Trophoblast cell (in vitro differentiated cells and primary cell): Measurements from ENCODE around the gene CA11.

Experiments
- DNase-seq, 2 donors: peaks; one replicate each; pipeline ENCODE4 v3.0.0-alpha.2; 2016
- H2AFZ ChIP-seq: 2 replicates; pipeline ENCODE4 v1.6.1; 2013; ENCODE audit warnings: low read length, moderate library complexity, mild to moderate bottlenecking; ENCODE audit not compliant: insufficient read depth, poor library complexity
- H2AK5ac ChIP-seq: 2 replicates; pipeline ENCODE4 v1.6.1; 2013; ENCODE audit warnings: mild to moderate bottlenecking, low read length
- H2BK120ac ChIP-seq: 2 replicates; pipeline ENCODE4 v1.6.1; 2013; ENCODE audit warnings: low read length, mild to moderate bottlenecking, moderate library complexity; ENCODE audit not compliant: insufficient read depth, poor library complexity
- H2BK12ac ChIP-seq: 2 replicates; pipeline ENCODE4 v1.6.1; 2013; ENCODE audit warnings: mild to moderate bottlenecking, low read length, moderate library complexity
- H2BK5ac ChIP-seq: 2 replicates; pipeline ENCODE4 v1.6.1; 2013; ENCODE audit warnings: low read length, low read depth, moderate library complexity, mild to moderate bottlenecking; ENCODE audit not compliant: poor library complexity
- H3K14ac ChIP-seq: 2 replicates; pipeline ENCODE4 v1.6.1; 2013; ENCODE audit warnings: mild to moderate bottlenecking, low read length
- H3K18ac ChIP-seq: 2 replicates; pipeline ENCODE4 v1.6.1; 2013; ENCODE audit warnings: mild to moderate bottlenecking, low read length
- H3K23ac ChIP-seq: 2 replicates; pipeline ENCODE4 v1.6.1; 2013; ENCODE audit warnings: low read length
- H3K27ac ChIP-seq: 2 replicates; pipeline ENCODE4 v1.5.1; 2013; ENCODE audit warnings: low read depth, mild to moderate bottlenecking, inconsistent platforms, low read length, moderate library complexity
- H3K27me3 ChIP-seq: 2 replicates; pipeline ENCODE4 v1.6.1; 2013; ENCODE audit warnings: inconsistent platforms, mild to moderate bottlenecking, low read length, moderate library complexity; ENCODE audit not compliant: insufficient read depth
- H3K36me3 ChIP-seq, 2 experiments: 1 replicate in 1 of 2; 2 replicates in 1 of 2; pipeline ENCODE4 v1.6.1; 2013; ENCODE audit warnings: low read length in 2 of 2, mild to moderate bottlenecking in 2 of 2, moderate library complexity in 1 of 2; ENCODE audit not compliant: insufficient read depth in 2 of 2, control insufficient read depth in 1 of 2
- H3K4ac ChIP-seq: 2 replicates; pipeline ENCODE4 v1.6.1; 2013; ENCODE audit warnings: low read depth, mild to moderate bottlenecking, low read length, moderate library complexity
- H3K4me1 ChIP-seq, 2 experiments: 1 replicate in 1 of 2; 2 replicates in 1 of 2; pipeline ENCODE4 v1.6.1; 2013; ENCODE audit warnings: low read length in 2 of 2, mild to moderate bottlenecking in 2 of 2, moderate library complexity in 1 of 2; ENCODE audit not compliant: insufficient read depth in 2 of 2, control insufficient read depth in 1 of 2
- H3K4me2 ChIP-seq: 2 replicates; pipeline ENCODE4 v1.6.1; 2013; ENCODE audit warnings: inconsistent platforms, mild to moderate bottlenecking, low read length, moderate library complexity
- H3K4me3 ChIP-seq: 2 replicates; pipeline ENCODE4 v1.5.1; 2013; ENCODE audit warnings: mild to moderate bottlenecking, low read depth, low read length, inconsistent platforms
- H3K79me1 ChIP-seq: one replicate; pipeline ENCODE4 v1.6.1; 2013; ENCODE audit warnings: low read length
- H3K79me2 ChIP-seq: 2 replicates; pipeline ENCODE4 v1.6.1; 2013; ENCODE audit warnings: low read length, mild to moderate bottlenecking; ENCODE audit not compliant: control insufficient read depth, insufficient read depth, poor library complexity
- H3K9ac ChIP-seq: 2 replicates; pipeline ENCODE4 v1.6.1; 2013; ENCODE audit warnings: mild to moderate bottlenecking, low read length
- H3K9me3 ChIP-seq: 2 replicates; pipeline ENCODE4 v1.6.1; 2013; ENCODE audit warnings: low read depth, mild to moderate bottlenecking, control low read depth, inconsistent platforms, low read length; ENCODE audit not compliant: insufficient read depth
- H4K12ac ChIP-seq: 2 replicates; pipeline ENCODE4 v1.6.1; 2013; ENCODE audit warnings: low read depth, mild to moderate bottlenecking, low read length, moderate library complexity
- H4K8ac ChIP-seq: 2 replicates; pipeline ENCODE4 v1.6.1; 2013; ENCODE audit warnings: low read depth, mild to moderate bottlenecking, low read length, moderate library complexity
- H4K91ac ChIP-seq: one replicate; pipeline ENCODE4 v1.6.1; 2013; ENCODE audit warnings: low read depth, mild to moderate bottlenecking, low read length, moderate library complexity
- WGBS: extraction: QIAGEN DNeasy Blood & Tissue Kit; methylation state at CpG from one replicate; pipeline ENCODE4 v1.1.7; 2013; ENCODE audit warnings: missing lambda C conversion rate; ENCODE audit not compliant: insufficient read length, insufficient coverage; ENCODE audit errors: extremely low coverage; 5-methylcytosine and 5-hydroxymethylcytosine counted together

The CA11 gene

DNA sequence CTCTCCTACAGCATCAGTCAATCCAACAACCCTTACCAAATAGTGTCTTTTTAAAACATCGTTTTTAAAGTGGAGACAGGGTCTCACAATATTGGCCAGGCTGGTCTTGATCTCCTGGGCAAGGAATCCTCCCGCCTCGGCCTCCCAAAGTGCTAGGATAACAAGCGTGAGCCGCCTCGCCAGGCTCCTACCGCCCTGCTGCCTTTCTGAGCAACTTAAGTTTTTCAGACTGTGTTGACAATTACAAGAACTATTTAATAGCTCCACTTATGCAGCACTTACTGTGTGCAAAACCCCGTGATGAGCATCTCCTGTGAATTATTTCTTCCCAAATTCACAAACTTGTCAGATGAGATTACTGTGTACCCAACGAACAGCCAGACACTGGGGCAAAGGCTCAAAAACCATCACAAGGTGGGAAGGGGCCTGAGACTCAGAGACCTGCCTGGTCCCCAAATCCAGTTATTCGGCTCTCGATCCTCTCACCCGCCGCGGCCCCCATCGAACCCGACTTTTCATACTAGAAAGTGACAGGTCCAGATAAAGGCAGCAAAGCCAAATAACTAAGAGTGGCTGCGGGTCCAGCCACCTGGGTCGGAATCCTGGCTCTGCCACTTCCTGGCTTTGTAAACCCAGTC is 27.6 kb downstream of the CA11 start:
- Histone ChIP-seq H4K8ac (peak overlapping the region; percentile 92), H3K36me3 (peaks cover 34% of the 10 kb centered on the region in 2 experiments), H3K4me2 (peak overlapping the region; percentile 66), H3K14ac (peak overlapping the region; percentile 86), H3K9me3 (peaks cover 2% of the 10 kb centered on the region), H3K4ac (peak overlapping the region; percentile 99), H2BK120ac (peak overlapping the region; percentile 44), H3K27me3 (no peaks in the 10 kb centered on the region), H2AFZ (no peak overlapping the region), H3K79me1 (peaks cover 9% of the 10 kb centered on the region), H3K27ac (peak overlapping the region; percentile 77), H3K9ac (peak overlapping the region; percentile 96), H2BK12ac (no peak overlapping the region), H2BK5ac (peak overlapping the region; percentile 83), H3K4me1 (peaks cover 5 to 14% of the 10 kb centered on the region in 2 experiments), H3K23ac (no peak overlapping the region), H4K91ac (peak overlapping the region; percentile 89), H3K18ac (peak overlapping the region; percentile 93), H3K4me3 (peak overlapping the region; percentile 95), H2AK5ac (peak overlapping the region; percentile 69), H4K12ac (peak overlapping the region; percentile 59), H3K79me2 (peaks cover 16% of the 10 kb centered on the region)
- DNase-seq: peak; percentile 42 to 51
- WGBS: no CpG with 5 or more reads among the region's 18 CpGs

GRCh38 chr19:48617146-48617937 is 28.6 kb downstream of the CA11 start:
- Histone ChIP-seq H3K4me3 (no peak overlapping the region), H4K8ac (no peak overlapping the region), H3K4ac (peak overlapping the region; percentile 53), H3K79me1 (peaks cover 9% of the 10 kb centered on the region), H3K27me3 (no peaks in the 10 kb centered on the region), H3K18ac (no peak overlapping the region), H2AFZ (no peak overlapping the region), H4K12ac (no peak overlapping the region), H4K91ac (no peak overlapping the region), H2BK12ac (no peak overlapping the region), H3K4me1 (peaks cover 5 to 13% of the 10 kb centered on the region in 2 experiments), H3K4me2 (peak overlapping the region; percentile 66), H3K9me3 (peaks cover 2% of the 10 kb centered on the region), H3K23ac (no peak overlapping the region), H3K14ac (no peak overlapping the region), H3K79me2 (peaks cover 16% of the 10 kb centered on the region), H3K9ac (peak overlapping the region; percentile 16), H2BK120ac (no peak overlapping the region), H2BK5ac (no peak overlapping the region), H3K36me3 (peaks cover 34 to 37% of the 10 kb centered on the region in 2 experiments), H3K27ac (no peak overlapping the region), H2AK5ac (no peak overlapping the region)
- no peak for DNase-seq
- whole genome bisulfite sequencing: no CpG with 5 or more reads among the region's 18 CpGs

DNA sequence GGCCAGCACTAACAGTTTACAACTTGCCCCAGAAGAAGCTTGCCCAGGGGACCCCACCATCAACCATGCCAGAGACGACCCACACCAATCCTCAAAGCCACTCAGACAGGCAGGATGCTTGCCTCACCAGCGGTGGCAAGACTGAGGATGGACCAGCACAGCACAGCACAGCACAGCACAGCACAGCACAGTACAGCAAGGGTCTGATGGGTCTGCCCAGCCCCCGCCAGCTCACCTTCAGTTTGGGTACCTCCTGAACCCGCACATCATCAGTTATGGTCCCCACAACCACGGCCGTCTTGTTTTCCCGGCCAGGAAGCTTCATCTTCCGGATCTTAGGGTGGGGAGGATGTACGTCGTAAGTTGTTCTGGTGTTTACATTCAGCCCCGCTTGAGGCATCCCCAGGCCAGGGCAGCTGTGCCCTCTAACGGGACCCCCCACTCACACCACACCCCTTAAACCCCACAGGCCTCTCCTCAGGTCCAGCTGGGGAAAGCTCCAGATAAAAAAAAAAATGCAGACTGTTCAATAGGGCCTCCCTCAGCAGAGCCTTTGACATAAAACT is 29.4 kb downstream of the CA11 start:
- no peak overlapping the region for H3K9ac ChIP-seq
- H2BK5ac ChIP-seq: no peak overlapping the region
- H3K4ac ChIP-seq: peak overlapping the region; percentile 77
- WGBS: no CpG with 5 or more reads among the region's 12 CpGs
- peaks cover 16% of the 10 kb centered on the region for H3K79me2 ChIP-seq
- no peak overlapping the region for H2BK12ac ChIP-seq
- H3K36me3 ChIP-seq: peaks cover 34 to 37% of the 10 kb centered on the region in 2 experiments
- no peak overlapping the region for H4K8ac ChIP-seq
- H4K12ac ChIP-seq: no peak overlapping the region
- no peak overlapping the region for H3K14ac ChIP-seq
- H3K18ac ChIP-seq: peak overlapping the region; percentile 64
- peaks cover 2% of the 10 kb centered on the region for H3K9me3 ChIP-seq
- H3K23ac ChIP-seq: no peak overlapping the region
- no peak overlapping the region for H3K4me3 ChIP-seq
- peak overlapping the region; percentile 66 for H3K4me2 ChIP-seq
- no peak for DNase-seq
- no peak overlapping the region for H2BK120ac ChIP-seq
- no peaks in the 10 kb centered on the region for H3K27me3 ChIP-seq
- no peak overlapping the region for H2AFZ ChIP-seq
- H3K79me1 ChIP-seq: peaks cover 9% of the 10 kb centered on the region
- H3K4me1 ChIP-seq: peaks cover 5 to 13% of the 10 kb centered on the region in 2 experiments
- no peak overlapping the region for H3K27ac ChIP-seq
- H4K91ac ChIP-seq: no peak overlapping the region
- no peak overlapping the region for H2AK5ac ChIP-seq

GRCh38 chr19:48616041-48616436 is 29.9 kb downstream of the CA11 start:
- no peak overlapping the region for H4K12ac ChIP-seq
- peaks cover 9% of the 10 kb centered on the region for H3K79me1 ChIP-seq
- no peak overlapping the region for H4K8ac ChIP-seq
- no peak overlapping the region for H3K23ac ChIP-seq
- peaks cover 5 to 13% of the 10 kb centered on the region in 2 experiments for H3K4me1 ChIP-seq
- DNase-seq: no peak
- H2AK5ac ChIP-seq: no peak overlapping the region
- no peak overlapping the region for H3K4ac ChIP-seq
- H2BK12ac ChIP-seq: no peak overlapping the region
- H3K18ac ChIP-seq: peak overlapping the region; percentile 25
- H3K9me3 ChIP-seq: peaks cover 2% of the 10 kb centered on the region
- H3K9ac ChIP-seq: no peak overlapping the region
- H3K36me3 ChIP-seq: peaks cover 34 to 37% of the 10 kb centered on the region in 2 experiments
- no peak overlapping the region for H3K27ac ChIP-seq
- no peaks in the 10 kb centered on the region for H3K27me3 ChIP-seq
- no peak overlapping the region for H2BK120ac ChIP-seq
- WGBS: no CpG with 5 or more reads among the region's 16 CpGs
- H4K91ac ChIP-seq: no peak overlapping the region
- H3K79me2 ChIP-seq: peaks cover 16% of the 10 kb centered on the region
- no peak overlapping the region for H2BK5ac ChIP-seq
- no peak overlapping the region for H3K4me2 ChIP-seq
- no peak overlapping the region for H2AFZ ChIP-seq
- no peak overlapping the region for H3K14ac ChIP-seq
- H3K4me3 ChIP-seq: no peak overlapping the region
